GM19324 (cell line): ENCODE measurements around the gene CENPM.
"Not testable (repeated sequence)": the region's sequence is repeated elsewhere in the genome, so short reads cannot be mapped to it uniquely, and the experiment has no call there.

ENCODE experiments used
- ATAC-seq: cut with Tn5 transposase; IDR thresholded peaks from one replicate; pipeline ENCODE4 v1.9.1; 2021; ENCODE audit warnings: mild to moderate bottlenecking, moderate library complexity; ENCODE audit not compliant: unreplicated experiment, low FRiP score

CENPM gene

GRCh38 chr22:41966607-41967240 is 19.8 kb upstream of the CENPM start:
- ATAC-seq = no peak

GRCh38 chr22:41966225-41966606 is 19.3 kb upstream of the CENPM start:
- no peak for ATAC-seq

- ATAC-seq = no peak
Observed at GRCh38 chr22:41964112-41964491, 17.1 kb upstream of the CENPM start.

- no peak for ATAC-seq
Observed at GRCh38 chr22:41963453-41964111, 16.6 kb upstream of the CENPM start.

GRCh38 chr22:41957941-41958556 is 11.1 kb upstream of the CENPM start:
- ATAC-seq = no peak

GRCh38 chr22:41952713-41953112 is 5.8 kb upstream of the CENPM start:
- no peak for ATAC-seq

- no peak for ATAC-seq
Observed at GRCh38 chr22:41951898-41952474, 5.0 kb upstream of the CENPM start, which contains the start of gene SMIM45. Gene SMIM45 (plus strand): TSS chr22:41952150.

- ATAC-seq = no peak
Observed at GRCh38 chr22:41949297-41949965, 2.5 kb upstream of the CENPM start.

- not testable (repeated sequence) for ATAC-seq
Observed at GRCh38 chr22:41948928-41949296, 2.0 kb upstream of the CENPM start.

- no peak for ATAC-seq
Observed at GRCh38 chr22:41948142-41948541, 1.2 kb upstream of the CENPM start.

GRCh38 chr22:41947424-41948080 is 600 bp upstream of the CENPM start:
- ATAC-seq = no peak

GRCh38 chr22:41943661-41944209 is 3.2 kb downstream of the CENPM start:
- ATAC-seq = no peak

- no peak for ATAC-seq
Observed at GRCh38 chr22:41940832-41941765, 5.9 kb downstream of the CENPM start.

- ATAC-seq = peak; percentile 59
Observed at GRCh38 chr22:41939981-41940831, 6.7 kb downstream of the CENPM start.

GRCh38 chr22:41936894-41937169 is 10.1 kb downstream of the CENPM start:
- ATAC-seq = no peak

GRCh38 chr22:41935509-41935908 is 11.4 kb downstream of the CENPM start:
- no peak for ATAC-seq

- no peak for ATAC-seq
Observed at GRCh38 chr22:41935015-41935351, 12.0 kb downstream of the CENPM start.

- ATAC-seq = no peak
Observed at GRCh38 chr22:41934284-41935014, 12.5 kb downstream of the CENPM start.
